ENCODE results near the gene BLMH.

The BLMH gene, protein sequence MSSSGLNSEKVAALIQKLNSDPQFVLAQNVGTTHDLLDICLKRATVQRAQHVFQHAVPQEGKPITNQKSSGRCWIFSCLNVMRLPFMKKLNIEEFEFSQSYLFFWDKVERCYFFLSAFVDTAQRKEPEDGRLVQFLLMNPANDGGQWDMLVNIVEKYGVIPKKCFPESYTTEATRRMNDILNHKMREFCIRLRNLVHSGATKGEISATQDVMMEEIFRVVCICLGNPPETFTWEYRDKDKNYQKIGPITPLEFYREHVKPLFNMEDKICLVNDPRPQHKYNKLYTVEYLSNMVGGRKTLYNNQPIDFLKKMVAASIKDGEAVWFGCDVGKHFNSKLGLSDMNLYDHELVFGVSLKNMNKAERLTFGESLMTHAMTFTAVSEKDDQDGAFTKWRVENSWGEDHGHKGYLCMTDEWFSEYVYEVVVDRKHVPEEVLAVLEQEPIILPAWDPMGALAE

DNA sequence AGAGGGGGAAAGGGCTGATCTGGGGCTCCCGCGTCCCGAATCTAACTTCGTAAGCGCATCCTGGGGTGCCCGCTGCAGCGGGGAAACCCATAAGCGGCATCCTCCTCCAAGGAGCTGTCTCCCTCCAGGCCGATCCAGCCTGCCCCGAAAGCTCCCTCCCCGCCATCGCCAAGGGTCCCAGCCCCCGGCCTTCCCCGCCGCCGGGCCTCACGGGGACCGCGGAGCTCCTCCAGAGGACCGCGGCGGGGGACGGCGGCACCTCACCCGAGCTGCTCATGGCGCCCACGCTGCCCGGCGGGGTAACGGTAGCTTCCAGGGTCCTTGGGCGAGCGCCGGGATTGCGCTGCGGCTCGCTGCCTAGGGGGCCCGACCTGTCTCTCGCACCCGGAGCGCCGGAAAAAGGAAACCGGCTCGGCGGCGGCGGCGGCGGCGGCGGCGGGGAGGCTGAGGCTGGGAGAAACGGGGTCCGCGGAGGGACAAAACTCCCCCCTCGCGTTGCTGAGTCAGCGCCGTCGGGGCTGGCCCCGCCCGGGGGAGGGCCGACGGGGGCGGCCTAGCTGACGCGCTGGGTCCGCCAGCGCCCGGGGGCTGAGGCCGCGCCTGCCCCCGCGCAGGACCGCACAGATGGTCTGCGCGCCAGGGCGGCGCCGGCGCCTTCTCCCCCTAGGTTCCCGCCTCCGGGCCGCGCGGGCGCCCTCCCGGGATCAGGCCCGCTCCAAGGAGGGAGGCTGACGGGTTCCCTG, at the start of gene BLMH:
Gene BLMH, minus strand, starts transcription at position 402 of the 743 bp plus-strand sequence. Its CDS starts 125 bp downstream, at position 277.
- H3K27ac ChIP-seq: peak within 1 kb of the TSS; percentile 13
- no peak for DNase-seq (ENCODE audit: low read depth, low spot score)

DNA sequence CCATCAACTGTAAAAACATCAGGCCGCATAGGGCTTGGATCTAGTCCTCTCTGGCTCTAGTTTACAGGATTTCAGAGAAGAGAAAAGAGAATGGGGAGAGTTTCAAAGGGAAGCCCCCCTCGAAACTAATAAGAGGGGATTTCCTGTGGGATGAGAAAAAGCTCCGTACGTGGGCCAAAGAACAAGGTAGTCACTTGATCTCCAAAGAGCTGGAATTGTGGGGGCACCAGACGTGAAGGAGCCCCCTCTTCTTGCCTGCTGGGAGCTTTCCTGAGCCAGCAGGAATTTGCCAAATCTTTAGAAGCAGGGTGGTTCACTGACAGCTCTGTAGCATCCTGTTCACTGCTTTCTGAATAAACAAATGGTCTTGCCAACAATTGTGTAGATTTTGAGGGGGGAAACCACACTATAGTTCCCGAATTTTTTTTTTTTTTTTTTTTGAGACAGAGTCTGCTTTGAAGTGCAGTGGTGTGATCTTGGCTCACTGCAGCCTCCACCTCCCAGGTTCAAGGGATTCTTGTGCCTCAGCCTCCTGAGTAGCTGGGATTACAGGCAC, 49.1 kb upstream of the BLMH start:
- peak overlapping the region; percentile 68 for H3K27ac ChIP-seq
- DNase-seq (ENCODE audit: low read depth, low spot score): no peak

DNA sequence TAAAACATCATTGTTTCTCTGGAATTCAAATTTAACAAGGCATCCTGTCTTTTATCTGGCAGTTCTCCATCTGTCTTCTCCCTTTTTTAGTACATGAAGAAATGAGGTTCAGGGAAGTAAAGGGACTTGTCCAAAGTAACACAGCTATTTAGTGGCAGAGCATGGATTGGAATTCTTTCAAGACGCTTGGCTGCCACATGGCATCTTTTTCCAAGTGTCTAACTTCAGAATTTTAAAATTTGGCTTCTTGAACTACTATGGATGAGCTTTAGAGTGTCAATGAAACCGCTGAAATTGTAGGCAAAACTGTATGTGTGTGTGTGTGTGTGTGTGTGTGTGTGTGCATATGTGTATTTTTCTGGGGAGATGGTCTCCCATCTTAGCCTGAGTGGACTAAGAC, 47.3 kb upstream of the BLMH start:
- DNase-seq (ENCODE audit: low read depth, low spot score): no peak
- no peak overlapping the region for H3K27ac ChIP-seq

DNA sequence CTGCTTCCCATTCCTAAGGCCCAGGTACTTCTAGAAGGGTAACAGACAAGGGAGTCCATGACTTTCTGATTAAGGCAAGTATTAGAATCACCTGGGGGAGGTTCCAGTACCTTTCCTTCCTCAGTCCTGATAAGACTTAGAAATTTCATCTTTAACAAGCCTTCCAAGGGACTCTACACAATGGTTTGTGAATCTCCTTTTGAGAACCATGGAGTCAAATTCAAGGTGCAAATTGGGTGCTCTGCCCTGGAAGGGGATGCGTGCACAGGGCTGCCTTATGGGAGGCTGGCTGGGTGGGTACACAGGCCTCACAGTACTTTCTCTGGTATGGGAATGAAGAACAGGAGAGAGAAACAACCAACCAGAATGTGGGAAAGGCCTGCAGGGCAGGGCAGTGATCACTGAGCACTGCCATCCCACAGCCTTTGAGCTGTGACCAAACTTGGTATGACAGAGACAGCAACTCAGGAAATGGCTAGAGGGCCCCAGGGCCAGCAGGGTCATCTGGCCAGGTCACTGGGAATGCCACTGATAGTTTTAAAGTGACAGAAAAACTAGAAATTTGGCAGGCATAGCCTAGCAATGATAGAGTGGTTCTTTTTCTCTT, 45.8 kb upstream of the BLMH start:
- DNase-seq (ENCODE audit: low read depth, low spot score): no peak
- H3K27ac ChIP-seq: no peak overlapping the region

DNA sequence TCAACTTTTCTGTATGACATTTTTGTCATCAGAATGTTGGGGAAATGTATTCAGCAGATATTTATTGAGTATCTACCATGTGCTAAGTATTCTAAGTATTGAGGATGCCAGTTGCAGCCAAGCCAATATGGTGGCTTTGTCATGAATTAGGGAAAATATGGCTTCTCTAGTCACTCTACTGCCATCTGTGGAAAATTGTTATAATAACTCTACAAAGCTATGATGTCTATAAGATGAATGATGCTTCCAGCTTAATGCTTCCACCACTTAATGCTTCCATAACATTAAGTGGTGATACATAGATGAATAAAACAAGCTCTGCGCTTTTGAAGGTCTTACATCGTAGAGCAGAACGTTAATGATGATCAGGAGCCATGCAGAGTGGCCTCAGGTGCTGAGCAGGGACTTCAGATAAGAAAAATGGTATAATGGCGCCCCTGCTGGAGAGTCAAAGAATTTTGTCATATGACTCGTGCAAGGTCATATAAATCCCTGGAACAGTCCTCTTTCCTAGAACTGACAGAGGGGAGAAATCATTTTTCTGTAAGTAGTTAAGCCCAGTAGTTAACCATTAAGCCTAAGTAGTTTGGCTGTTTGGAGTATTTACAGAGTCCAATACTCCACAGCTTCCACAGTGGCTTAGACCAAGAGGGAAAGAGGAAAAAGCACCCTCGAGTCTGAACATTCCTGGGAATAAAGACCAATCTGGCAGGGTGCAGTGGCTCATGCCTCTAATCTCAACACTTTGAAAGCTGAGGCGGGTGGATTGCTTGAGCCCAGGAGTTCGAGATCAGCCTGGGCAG, 44.8 kb upstream of the BLMH start:
- no peak for DNase-seq (ENCODE audit: low read depth, low spot score)
- no peak overlapping the region for H3K27ac ChIP-seq

DNA sequence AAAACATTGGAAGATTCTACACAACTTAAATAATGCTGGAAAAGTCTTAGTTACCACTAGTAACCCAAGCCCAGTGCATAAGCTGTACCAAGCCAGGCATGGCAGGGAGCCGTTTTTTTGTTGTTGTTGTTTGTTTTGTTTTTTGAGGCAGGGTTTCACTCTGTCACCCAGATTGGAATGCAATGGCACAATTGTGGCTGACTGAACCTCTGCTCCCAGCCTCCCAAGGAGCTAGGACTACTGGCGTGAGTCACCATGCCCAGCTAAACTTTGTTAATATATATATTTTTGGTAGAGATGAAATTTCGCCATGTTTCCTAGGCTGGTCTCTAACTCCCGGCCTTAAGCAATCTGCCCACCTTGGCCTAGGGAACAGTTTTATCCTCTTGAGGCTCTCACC, 42.7 kb upstream of the BLMH start:
- DNase-seq (ENCODE audit: low read depth, low spot score): no peak
- H3K27ac ChIP-seq: no peak overlapping the region

DNA sequence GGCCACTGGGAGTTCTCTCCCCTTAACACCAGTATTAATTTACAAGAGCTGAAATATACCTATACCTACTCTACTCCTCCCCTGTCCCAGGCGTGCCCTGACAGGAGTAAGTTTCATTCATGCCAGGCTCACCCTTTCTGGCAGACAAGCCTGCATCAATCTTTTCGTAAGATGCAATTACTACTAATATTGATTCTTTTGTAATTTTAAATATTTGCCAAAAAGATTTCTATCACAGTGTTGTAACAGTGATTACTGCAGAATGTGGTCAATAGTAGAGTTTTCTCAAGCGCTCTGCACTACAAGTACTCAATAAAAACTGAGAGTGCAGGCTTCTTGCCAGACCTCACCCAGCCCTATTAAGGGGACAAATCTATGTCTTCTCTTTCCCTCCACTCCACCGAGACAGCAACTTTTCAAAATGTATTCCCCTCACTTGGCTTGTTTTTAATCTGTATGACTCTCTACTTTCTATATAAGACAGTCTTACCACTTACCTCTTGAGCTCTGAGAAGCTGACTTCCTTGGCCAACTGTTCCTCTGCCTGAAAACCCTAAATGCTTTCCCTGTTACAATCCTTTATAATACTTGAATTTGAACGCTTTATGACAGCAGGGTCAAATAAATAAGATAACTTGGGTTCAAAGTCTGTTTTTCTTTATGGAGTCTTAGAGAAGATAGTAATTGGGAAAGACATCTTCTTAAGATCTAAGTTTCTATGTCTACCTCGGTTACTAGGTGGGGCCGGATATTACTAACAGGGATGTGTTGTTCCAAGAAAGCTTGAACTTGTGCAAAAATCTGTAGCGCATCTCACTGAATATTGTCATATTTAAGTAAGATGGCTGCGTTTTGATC, 42.0 kb upstream of the BLMH start, which contains the start of gene TMIGD1:
Gene TMIGD1, minus strand, starts transcription at position 555 of the 858 bp plus-strand sequence. CDS start 1,924 bp downstream, outside the sequence.
- no peak within 1 kb of the TSS for H3K27ac ChIP-seq

DNA sequence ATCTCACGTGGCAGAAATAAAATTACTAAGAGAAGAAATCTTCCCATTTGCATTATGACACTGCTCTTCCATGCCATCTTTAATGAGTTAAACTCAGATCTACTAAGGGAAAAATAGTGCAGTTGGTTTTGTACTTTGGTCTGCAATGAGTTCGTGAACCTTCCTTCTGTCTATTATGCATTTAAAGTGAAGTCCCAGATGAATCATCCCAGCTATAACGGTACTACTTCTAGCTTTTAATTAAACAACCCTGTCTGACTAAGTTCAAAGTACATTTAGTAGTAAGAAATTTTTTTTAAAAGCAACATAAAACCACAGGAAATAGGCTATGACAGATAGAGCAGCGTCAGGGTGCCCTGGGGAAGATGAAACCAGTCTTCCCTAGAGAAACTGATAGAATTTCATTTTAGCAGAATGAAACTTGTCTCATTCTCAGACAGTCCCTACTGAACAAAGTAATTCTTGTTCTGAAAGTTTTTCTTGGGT, 40.4 kb upstream of the BLMH start:
- no peak overlapping the region for H3K27ac ChIP-seq

More for the DNA sequence above, 42.0 kb upstream of the BLMH start, which contains the start of gene TMIGD1:
- DNase-seq (ENCODE audit: low read depth, low spot score): no peak

DNA sequence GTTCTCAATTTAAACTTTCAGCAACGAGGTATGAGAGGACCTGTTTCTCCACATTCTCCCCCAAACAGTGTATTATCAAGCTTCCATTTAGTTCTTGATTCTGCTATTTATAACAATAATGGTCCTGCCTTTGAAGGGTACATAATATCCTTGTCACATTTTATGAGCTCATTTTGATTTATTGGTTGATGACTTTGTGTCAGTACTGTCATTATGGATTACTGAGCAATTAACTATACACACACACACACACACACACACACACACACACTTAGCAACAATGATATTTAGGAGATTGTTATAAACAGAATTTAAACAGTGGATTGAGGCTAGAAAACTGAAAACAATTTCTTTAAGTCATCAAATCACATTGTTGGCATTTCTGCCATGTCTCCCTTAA, 35.1 kb upstream of the BLMH start:
- no peak overlapping the region for H3K27ac ChIP-seq
- no peak for DNase-seq (ENCODE audit: low read depth, low spot score)

More for the DNA sequence above, 40.4 kb upstream of the BLMH start:
- no peak for DNase-seq (ENCODE audit: low read depth, low spot score)

DNA sequence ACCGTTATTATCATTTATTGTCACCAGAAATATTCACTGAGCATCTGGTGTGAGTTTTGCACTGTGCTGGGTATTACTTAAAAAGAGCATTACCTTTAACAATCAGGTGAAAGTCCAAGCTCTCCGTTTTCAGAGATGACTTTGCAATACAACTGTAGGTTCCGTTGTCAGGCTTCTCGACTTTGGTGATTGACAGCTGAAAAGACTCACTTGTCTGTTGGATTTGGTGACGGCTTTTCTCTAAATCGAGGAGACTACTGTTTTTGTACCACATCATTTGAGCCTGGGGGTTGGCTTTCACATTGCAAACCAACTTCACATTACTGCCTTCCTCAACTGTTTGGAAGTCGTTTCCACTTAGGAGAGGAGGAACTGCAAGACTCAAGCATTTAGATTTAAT, 33.0 kb upstream of the BLMH start:
- no peak overlapping the region for H3K27ac ChIP-seq
- no peak for DNase-seq (ENCODE audit: low read depth, low spot score)

DNA sequence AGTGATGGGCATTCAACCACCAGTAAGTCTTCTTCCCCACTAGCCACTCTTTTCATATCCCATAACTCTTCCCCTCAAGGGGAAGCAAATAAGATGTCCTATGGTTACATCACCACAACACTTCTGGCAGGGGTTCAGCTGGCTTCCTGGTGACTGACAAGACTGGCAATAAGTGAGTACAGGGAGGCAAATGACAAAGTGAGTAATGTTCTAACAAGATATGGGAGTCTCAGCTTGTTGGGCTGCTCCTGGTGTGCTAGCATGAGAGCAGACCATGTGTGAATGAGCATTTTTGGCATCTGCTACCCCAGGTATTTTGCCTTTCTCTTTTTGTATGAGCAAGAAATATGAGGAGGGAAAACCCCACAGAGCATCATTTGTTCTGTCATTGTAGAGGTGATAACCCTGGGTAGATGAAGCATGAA, 32.2 kb upstream of the BLMH start:
- H3K27ac ChIP-seq: peak overlapping the region; percentile 39
- peak; percentile 52 for DNase-seq (ENCODE audit: low read depth, low spot score)

DNA sequence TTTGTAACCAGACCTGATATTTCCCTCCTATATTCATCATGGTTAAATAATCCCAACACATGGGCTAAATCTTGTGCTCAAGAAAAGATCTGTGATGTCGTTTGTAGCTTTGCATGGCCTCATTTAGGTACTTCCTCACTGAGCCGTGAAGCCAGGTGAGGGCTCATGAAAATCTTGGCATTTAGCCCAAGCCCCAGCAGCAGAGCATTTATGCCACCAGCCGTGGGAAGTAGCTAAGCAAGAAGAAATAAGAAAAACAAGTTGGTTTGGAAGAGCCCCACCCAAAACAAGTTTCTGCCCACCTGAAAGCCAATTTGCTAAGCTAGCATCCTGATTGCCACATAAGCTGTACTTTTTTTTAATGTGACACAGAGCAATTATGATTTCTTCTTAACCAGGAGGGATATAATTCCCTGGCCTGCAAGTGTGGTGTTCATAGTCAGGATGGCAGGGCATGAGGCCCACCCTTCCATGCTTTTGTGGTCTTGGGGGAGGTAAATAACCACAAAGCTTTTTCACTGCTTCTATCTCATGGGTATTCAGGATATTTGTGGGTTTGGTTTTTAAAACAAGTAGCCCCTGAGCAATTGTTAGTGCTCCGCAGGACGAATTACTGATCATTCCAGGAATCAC, 31.6 kb upstream of the BLMH start:
- peak overlapping the region; percentile 39 for H3K27ac ChIP-seq
- no peak for DNase-seq (ENCODE audit: low read depth, low spot score)

DNA sequence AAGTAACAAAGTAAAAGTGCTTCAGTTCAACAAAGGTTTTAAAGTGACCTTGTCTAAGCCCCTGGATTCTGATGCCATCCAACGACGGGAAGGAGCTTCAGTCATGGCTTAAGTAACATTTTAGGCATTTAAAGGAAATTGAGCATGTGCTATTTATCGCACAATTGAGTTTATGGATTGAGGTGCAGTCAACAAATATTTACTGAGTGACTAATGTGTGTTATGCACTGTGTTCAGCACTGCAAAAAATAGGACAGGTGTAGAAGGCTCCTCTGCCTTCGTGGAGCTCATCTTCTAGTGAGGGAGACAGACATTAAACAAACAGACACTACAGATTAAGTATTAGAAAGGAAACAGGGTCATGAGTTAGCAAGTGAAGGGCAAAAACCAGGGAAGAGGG, 29.6 kb upstream of the BLMH start:
- H3K27ac ChIP-seq: no peak overlapping the region
- no peak for DNase-seq (ENCODE audit: low read depth, low spot score)

DNA sequence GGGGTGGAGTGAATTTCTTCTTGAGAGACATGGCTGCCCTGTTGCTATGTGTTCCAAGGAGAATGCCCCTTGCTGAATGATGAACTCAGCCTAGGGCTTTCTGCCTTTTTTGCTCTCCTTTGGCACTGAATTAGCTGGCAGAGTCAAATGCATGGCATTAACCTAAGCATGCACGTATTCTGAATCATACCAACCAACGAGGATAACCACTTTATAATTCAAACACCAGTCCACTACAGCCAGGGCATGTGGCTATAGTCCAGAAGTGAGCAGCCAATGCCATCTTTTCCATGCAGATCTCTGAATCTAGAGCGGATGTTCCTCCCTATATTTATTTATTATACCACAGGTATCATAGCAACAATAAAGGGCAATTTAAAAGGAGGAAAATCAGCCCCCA, 26.4 kb upstream of the BLMH start:
- no peak overlapping the region for H3K27ac ChIP-seq
- no peak for DNase-seq (ENCODE audit: low read depth, low spot score)

DNA sequence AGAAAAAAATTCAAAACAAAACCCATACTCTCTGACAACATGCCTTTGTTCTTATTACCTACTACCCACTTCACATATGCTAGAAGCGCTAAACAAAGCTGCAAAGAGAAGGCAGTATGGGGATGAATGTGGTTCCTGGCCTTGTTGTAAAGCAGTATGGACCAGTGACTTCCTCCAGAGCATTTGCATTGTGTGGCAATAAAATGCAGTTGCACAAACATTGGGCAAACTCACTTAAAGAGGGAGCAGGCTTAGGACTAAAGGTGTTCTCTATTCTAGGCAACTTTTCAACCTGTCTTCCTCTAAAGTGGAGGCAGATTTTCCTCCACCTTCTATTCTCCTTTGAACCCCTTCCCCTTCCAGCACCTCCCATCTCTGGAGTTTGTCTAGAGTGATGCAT, 25.0 kb upstream of the BLMH start:
- H3K27ac ChIP-seq: no peak overlapping the region
- DNase-seq (ENCODE audit: low read depth, low spot score): no peak

DNA sequence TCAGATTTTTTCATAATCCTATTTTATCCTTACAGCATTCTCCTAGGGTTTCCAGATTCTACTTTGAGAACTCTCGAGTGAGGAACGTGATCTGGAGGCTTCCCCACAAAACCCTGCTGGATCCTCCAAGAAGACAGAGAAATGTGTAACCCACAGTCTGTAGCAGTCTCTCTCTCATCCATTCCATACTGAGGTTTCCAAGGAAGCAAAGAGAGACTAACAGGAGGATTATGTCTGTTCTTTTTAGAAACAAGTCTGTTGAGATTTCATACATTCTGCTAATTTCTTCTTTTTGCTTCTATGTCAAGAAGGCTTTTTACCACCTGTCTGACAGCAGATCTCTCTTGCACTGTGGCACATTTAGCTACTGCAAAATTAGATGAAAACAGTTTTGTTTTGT, 23.4 kb upstream of the BLMH start:
- DNase-seq (ENCODE audit: low read depth, low spot score): no peak
- H3K27ac ChIP-seq: no peak overlapping the region

DNA sequence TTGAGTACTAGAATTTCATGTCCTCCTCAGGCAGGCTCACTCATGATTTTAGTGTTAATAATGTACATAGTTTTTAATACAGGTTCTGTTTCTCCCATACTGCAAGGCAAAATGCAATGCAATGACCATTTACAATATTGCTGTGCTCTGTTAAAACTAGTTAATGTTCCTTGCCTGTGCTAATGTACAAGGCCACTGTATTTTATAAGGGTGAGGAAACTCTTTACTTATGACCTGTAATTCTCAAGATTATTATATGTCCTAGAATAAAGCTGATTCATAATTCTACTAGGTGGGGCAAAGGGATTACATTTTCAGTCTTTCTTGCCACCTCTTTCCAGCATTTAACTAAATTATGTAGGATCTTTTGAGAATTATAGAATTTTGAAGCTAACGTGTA, 22.7 kb upstream of the BLMH start:
- H3K27ac ChIP-seq: no peak overlapping the region
- DNase-seq (ENCODE audit: low read depth, low spot score): no peak

DNA sequence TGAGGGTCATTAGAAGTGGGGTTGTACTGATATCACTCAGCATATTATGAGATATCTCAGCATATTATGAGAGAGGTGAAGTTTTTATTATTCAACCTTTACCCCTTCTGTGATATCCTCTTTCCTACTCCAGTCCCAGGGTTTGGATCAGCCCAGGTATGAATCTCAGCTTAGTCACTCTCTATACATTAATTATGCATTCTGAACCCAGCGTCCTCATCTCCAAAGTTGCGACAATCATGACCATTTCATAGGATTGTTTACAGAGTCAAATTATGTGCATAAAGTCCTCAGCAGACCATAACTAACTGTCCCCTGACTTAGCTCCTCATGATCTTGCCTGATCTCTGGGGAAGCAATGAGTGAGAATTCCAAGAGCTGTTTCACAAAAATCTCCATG, 20.5 kb upstream of the BLMH start:
- DNase-seq (ENCODE audit: low read depth, low spot score): no peak
- no peak overlapping the region for H3K27ac ChIP-seq

Data from epithelial cell of prostate (primary cell).